Ovary (tissue), 3 donors: ENCODE measurements around the gene IL12RB2.

ENCODE experiments used
- EP300 ChIP-seq: sonication (generic); formaldehyde crosslinking; IDR thresholded peaks from one replicate; pipeline ENCODE4 v1.6.1; 2017; ENCODE audit warnings: antibody characterized with exemption
- POLR2A ChIP-seq: fragments of 450-650 bp; IDR thresholded peaks from one replicate; pipeline ENCODE4 v1.6.1; 2017; ENCODE audit warnings: antibody characterized with exemption, mild to moderate bottlenecking, moderate library complexity
- TF ChIP-seq, protein P1 (sequence below), 3 donors: fragments of 450-650 bp in 2 of 3; fragments of 200-600 bp in 1 of 3; IDR thresholded peaks; one replicate each; pipeline versions ENCODE4 v1.5.1 to v1.8.0; 2016 to 2022; ENCODE audit warnings: antibody characterized with exemption in 3 of 3, mild to moderate bottlenecking in 1 of 3
- donor health status: DM: no; HTN: no; CAD: no.

DNA sequence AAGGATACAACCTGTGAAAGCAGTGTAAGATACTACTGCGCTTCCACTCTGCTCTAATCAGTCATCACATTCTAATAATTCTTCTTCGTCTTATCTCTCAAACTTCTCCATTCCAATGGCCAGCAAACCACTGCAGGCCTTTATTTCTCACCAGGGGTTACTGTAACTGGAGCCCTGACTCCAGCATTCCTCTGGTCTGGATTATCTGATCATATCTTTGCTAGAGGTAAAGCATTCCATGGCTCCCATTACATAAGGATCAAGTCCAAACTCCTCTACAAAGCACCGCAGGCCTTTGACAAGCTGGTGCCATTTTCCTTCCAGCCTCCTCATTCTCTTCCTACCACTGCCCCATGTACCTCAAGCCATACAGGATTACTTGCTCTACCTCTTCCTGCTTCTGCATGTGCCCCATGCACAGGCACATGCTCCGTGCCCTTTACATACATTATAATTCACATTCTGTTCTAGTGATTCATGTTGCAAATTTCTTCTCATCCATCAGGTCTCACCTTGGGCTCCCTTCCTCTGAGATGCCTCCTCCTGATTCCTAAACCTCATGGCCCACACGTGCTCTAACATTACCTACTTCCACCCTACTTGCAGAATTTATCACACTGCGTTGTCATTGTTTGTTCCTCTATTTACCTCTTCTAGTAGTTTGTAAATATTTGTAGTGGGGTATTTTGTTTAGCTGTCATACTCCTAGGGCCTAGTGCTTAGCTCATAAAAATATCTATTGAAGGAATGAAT lies 131.8 kb downstream of the IL12RB2 start:
- TF ChIP-seq, protein P1, sequence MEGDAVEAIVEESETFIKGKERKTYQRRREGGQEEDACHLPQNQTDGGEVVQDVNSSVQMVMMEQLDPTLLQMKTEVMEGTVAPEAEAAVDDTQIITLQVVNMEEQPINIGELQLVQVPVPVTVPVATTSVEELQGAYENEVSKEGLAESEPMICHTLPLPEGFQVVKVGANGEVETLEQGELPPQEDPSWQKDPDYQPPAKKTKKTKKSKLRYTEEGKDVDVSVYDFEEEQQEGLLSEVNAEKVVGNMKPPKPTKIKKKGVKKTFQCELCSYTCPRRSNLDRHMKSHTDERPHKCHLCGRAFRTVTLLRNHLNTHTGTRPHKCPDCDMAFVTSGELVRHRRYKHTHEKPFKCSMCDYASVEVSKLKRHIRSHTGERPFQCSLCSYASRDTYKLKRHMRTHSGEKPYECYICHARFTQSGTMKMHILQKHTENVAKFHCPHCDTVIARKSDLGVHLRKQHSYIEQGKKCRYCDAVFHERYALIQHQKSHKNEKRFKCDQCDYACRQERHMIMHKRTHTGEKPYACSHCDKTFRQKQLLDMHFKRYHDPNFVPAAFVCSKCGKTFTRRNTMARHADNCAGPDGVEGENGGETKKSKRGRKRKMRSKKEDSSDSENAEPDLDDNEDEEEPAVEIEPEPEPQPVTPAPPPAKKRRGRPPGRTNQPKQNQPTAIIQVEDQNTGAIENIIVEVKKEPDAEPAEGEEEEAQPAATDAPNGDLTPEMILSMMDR (IDR thresholded peaks at IDR 0.05) = no peak
- TF ChIP-seq POLR2A (no peak), EP300 (no peak)
